Sigmoid colon (tissue), 3 donors: Measurements from ENCODE around the gene MIEF1.

Experiments used
- POLR2A ChIP-seq, 2 donors: fragments of 450-650 bp; IDR thresholded peaks; one replicate each; pipeline ENCODE4 v1.6.1; 2016; ENCODE audit warnings: antibody characterized with exemption in 2 of 2, mild to moderate bottlenecking in 2 of 2, moderate library complexity in 2 of 2
- TF ChIP-seq, protein P1 (sequence below), 4 experiments: fragments of 450-650 bp in 3 of 4; fragments of 200-600 bp in 1 of 4; IDR thresholded peaks; one replicate each; pipeline ENCODE4 v1.5.1; 2016 to 2019; ENCODE audit warnings: antibody characterized with exemption in 4 of 4, mild to moderate bottlenecking in 3 of 4, moderate library complexity in 2 of 4

GRCh38 chr22:39457556-39458443, 44.3 kb upstream of the MIEF1 start:
- TF ChIP-seq, protein P1, sequence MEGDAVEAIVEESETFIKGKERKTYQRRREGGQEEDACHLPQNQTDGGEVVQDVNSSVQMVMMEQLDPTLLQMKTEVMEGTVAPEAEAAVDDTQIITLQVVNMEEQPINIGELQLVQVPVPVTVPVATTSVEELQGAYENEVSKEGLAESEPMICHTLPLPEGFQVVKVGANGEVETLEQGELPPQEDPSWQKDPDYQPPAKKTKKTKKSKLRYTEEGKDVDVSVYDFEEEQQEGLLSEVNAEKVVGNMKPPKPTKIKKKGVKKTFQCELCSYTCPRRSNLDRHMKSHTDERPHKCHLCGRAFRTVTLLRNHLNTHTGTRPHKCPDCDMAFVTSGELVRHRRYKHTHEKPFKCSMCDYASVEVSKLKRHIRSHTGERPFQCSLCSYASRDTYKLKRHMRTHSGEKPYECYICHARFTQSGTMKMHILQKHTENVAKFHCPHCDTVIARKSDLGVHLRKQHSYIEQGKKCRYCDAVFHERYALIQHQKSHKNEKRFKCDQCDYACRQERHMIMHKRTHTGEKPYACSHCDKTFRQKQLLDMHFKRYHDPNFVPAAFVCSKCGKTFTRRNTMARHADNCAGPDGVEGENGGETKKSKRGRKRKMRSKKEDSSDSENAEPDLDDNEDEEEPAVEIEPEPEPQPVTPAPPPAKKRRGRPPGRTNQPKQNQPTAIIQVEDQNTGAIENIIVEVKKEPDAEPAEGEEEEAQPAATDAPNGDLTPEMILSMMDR (IDR thresholded peaks at IDR 0.05) = no peak
- no peak for TF ChIP-seq POLR2A (IDR thresholded peaks at IDR 0.05)
